Hepatocyte (in vitro differentiated cells): ENCODE measurements around the gene TAF11L3. TPM values are rescaled to one million over a fixed set of nuclear protein-coding genes. Genes with fewer than 3 reads are reported as not detected.
"Not testable (repeated sequence)": the region's sequence is repeated elsewhere in the genome, so short reads cannot be mapped to it uniquely, and the experiment has no call there.

Source experiments
- DNase-seq: peaks from one replicate; pipeline ENCODE4 v3.0.0-alpha.2; 2016; ENCODE audit warnings: low spot score
- H2AFZ ChIP-seq: fragments of 200-600 bp; sonication (generic); 2 replicates; pipeline ENCODE4 v1.6.0; 2016; ENCODE audit warnings: antibody characterized with exemption, mild to moderate bottlenecking
- H3K27ac ChIP-seq: fragments of 200-600 bp; sonication (generic); 2 replicates; pipeline ENCODE4 v1.5.1; 2016; ENCODE audit warnings: mild to moderate bottlenecking
- H3K27me3 ChIP-seq: fragments of 200-600 bp; sonication (generic); 2 replicates; pipeline ENCODE4 v1.6.1; 2016
- H3K36me3 ChIP-seq: fragments of 200-600 bp; sonication (generic); replicated peaks from 2 replicates; pipeline ENCODE4 v1.5.1; 2016; ENCODE audit warnings: low read depth; ENCODE audit not compliant: insufficient read depth
- H3K4me1 ChIP-seq: fragments of 200-600 bp; sonication (generic); 2 replicates; pipeline ENCODE4 v1.5.1; 2016; ENCODE audit warnings: mild to moderate bottlenecking, moderate library complexity; ENCODE audit not compliant: insufficient read depth
- H3K4me2 ChIP-seq: fragments of 200-600 bp; sonication (generic); 2 replicates; pipeline ENCODE4 v1.6.0; 2016
- H3K4me3 ChIP-seq: fragments of 200-600 bp; sonication (generic); 2 replicates; pipeline ENCODE4 v1.5.1; 2016; ENCODE audit warnings: mild to moderate bottlenecking
- H3K79me2 ChIP-seq: fragments of 200-600 bp; sonication (generic); 2 replicates; pipeline ENCODE4 v1.6.0; 2017; ENCODE audit warnings: mild to moderate bottlenecking
- H3K9me2 ChIP-seq: fragments of 200-600 bp; sonication (generic); replicated peaks from 2 replicates; pipeline ENCODE4 v1.6.0; 2017; ENCODE audit warnings: mild to moderate bottlenecking; ENCODE audit not compliant: insufficient read depth
- H3K9me3 ChIP-seq: fragments of 200-600 bp; sonication (generic); 2 replicates; pipeline ENCODE4 v1.5.1; 2016; ENCODE audit warnings: low read depth, mild to moderate bottlenecking
- H4K20me1 ChIP-seq: fragments of 200-600 bp; sonication (generic); 2 replicates; pipeline ENCODE4 v1.6.0; 2016; ENCODE audit warnings: mild to moderate bottlenecking; ENCODE audit not compliant: insufficient read depth, poor library complexity, severe bottlenecking
- EZH2 ChIP-seq: fragments of 200-600 bp; sonication (generic); IDR thresholded peaks from 2 replicates; pipeline ENCODE4 v1.6.1; 2016; ENCODE audit warnings: antibody characterized with exemption, mild to moderate bottlenecking, borderline replicate concordance
- EZH2phosphoT487 ChIP-seq: fragments of 200-600 bp; sonication (generic); IDR thresholded peaks from one replicate; pipeline ENCODE4 v1.6.1; 2018; ENCODE audit warnings: antibody characterized with exemption, mild to moderate bottlenecking, low read depth, moderate library complexity; ENCODE audit not compliant: unreplicated experiment, severe bottlenecking
- WGBS: methylation state at CpG from one replicate; pipeline ENCODE4 v1.1.6; 2016; ENCODE audit warnings: low lambda C conversion rate; ENCODE audit errors: missing lambda C conversion rate; 5-methylcytosine and 5-hydroxymethylcytosine counted together
- polyA plus RNA-seq: library from polyadenylated mRNA; unstranded; fragments of >200 nt; fragmentation: Nextera tagmentation; extraction: Ambion mirVana; gene quantifications from 2 replicates; pipeline ENCODE4 v1.2.1, GENCODE V29; 2016
- total RNA-seq: library from RNA; depleted of rRNA; stranded (reverse); fragments of >200 nt; gene quantifications from 2 replicates; pipeline ENCODE4 v1.2.3, GENCODE V29; 2014
- TF ChIP-seq, protein P1 (sequence below): fragments of 200-600 bp; sonication (generic); IDR thresholded peaks from 2 replicates; pipeline ENCODE4 v1.5.1; 2016; ENCODE audit warnings: antibody characterized with exemption, mild to moderate bottlenecking; ENCODE audit not compliant: poor library complexity

Gene TAF11L3
- total and polyA plus RNA-seq, 2 experiments from 2014 or later = not detected

DNA sequence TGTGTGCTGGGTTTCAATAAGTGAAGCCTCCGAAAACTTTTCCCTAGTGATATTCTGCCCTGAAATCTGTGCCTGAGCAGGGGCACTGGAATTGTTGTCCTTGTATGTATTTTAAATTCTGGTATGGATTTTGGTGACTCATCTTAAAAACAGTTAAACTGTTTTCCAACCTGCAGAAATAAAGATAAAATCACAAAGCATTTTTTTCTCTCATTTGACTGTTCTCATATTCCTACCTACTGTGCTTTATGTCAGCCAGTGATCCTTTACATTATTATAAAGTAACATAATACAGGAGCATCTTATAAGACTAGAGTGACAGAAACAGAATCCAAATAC is 31.0 kb upstream of the TAF11L3 start:
- Histone ChIP-seq H3K4me2 (no peak overlapping the region), H3K4me3 (no peak overlapping the region), H3K27ac (no peak overlapping the region), H3K9me3 (no peaks in the 10 kb centered on the region), H3K9me2 (no peaks in the 10 kb centered on the region), H2AFZ (no peak overlapping the region), H3K4me1 (no peaks in the 10 kb centered on the region), H3K79me2 (no peaks in the 10 kb centered on the region), H3K27me3 (no peaks in the 10 kb centered on the region), H4K20me1 (no peaks in the 10 kb centered on the region), H3K36me3 (no peaks in the 10 kb centered on the region)
- TF ChIP-seq EZH2phosphoT487 (no peak), EZH2 (no peak)
- TF ChIP-seq, protein P1, sequence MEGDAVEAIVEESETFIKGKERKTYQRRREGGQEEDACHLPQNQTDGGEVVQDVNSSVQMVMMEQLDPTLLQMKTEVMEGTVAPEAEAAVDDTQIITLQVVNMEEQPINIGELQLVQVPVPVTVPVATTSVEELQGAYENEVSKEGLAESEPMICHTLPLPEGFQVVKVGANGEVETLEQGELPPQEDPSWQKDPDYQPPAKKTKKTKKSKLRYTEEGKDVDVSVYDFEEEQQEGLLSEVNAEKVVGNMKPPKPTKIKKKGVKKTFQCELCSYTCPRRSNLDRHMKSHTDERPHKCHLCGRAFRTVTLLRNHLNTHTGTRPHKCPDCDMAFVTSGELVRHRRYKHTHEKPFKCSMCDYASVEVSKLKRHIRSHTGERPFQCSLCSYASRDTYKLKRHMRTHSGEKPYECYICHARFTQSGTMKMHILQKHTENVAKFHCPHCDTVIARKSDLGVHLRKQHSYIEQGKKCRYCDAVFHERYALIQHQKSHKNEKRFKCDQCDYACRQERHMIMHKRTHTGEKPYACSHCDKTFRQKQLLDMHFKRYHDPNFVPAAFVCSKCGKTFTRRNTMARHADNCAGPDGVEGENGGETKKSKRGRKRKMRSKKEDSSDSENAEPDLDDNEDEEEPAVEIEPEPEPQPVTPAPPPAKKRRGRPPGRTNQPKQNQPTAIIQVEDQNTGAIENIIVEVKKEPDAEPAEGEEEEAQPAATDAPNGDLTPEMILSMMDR = no peak
- 94% methylated on average over 1 of the region's 1 CpG for WGBS
- DNase-seq = no peak

DNA sequence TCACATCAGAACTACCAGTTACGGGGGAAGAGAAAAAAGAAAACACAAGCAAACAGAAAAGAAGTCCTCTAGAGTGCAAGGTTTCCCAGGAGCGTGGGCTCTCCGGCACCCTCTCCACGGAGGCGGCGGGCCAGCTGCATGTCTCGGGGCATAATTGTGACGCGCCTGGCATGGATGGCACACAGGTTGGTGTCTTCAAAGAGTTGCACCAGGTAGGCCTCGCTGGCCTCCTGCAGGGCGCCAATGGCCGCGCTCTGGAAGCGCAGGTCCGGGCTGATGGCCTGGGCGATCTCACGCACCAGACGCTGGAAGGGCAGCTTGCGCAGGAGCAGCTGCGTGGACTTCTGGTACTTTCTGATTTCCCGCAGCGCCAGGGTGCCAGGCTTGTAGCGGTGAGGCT is 26.9 kb upstream of the TAF11L3 start:
- not testable (repeated sequence) for H3K9me3 ChIP-seq, H3K79me2 ChIP-seq, H3K4me2 ChIP-seq, H4K20me1 ChIP-seq, H3K4me3 ChIP-seq, H3K9me2 ChIP-seq, H2AFZ ChIP-seq, DNase-seq, H3K27me3 ChIP-seq, H3K36me3 ChIP-seq, H3K27ac ChIP-seq, H3K4me1 ChIP-seq
- 96% methylated on average over 23 of the region's 23 CpGs for WGBS

DNA sequence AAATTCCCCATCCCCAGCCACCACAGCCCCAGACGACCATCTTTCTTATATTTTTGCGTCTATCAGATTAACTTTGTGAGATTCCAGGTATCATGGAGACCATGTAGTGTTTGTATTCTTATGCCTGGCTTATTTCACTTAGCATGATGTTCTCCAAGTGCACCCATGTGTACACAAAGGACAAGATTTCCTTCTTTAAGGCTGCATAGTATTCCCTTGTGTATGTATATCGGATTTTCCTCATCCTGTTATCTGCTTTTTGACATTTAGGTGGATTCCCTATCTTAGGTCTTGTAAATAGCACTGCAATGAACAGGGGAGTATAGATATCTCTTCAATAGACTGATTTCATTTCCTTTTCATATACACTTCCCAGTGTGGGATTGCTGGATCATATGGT is 25.4 kb upstream of the TAF11L3 start:
- Histone ChIP-seq H2AFZ (no peak overlapping the region), H3K4me2 (no peak overlapping the region), H3K36me3 (no peaks in the 10 kb centered on the region), H3K4me3 (no peak overlapping the region), H3K4me1 (no peaks in the 10 kb centered on the region), H3K79me2 (no peaks in the 10 kb centered on the region), H3K9me2 (no peaks in the 10 kb centered on the region), H3K9me3 (no peaks in the 10 kb centered on the region), H3K27ac (no peak overlapping the region), H4K20me1 (no peaks in the 10 kb centered on the region), H3K27me3 (no peaks in the 10 kb centered on the region)
- 93% methylated on average over 3 of the region's 3 CpGs for WGBS
- no peak for DNase-seq
- TF ChIP-seq, protein P1 = no peak
- TF ChIP-seq EZH2phosphoT487 (no peak), EZH2 (no peak)

DNA sequence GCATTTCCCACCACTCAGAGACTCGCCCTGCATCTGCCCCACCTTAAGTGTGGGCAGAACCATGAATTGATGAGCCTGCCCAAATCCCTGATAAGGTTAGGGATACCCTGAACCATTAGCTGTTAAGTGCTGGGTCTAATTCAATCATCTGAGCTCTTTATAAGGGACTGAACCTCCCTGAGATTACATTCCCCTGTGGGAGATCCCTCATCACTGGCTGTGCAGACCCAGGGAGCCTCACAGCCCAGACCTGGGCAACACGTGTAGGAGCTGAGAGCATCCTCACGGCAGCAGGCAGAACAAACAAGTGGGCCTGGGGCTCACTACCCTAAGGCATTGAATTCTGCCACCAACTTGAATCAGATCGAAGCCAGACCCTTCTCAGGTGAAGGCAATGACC is 20.7 kb upstream of the TAF11L3 start:
- DNase-seq = no peak
- no peaks in the 10 kb centered on the region for H3K79me2 ChIP-seq
- H3K27ac ChIP-seq = no peak overlapping the region
- no peaks in the 10 kb centered on the region for H3K9me2 ChIP-seq
- no peaks in the 10 kb centered on the region for H3K36me3 ChIP-seq
- no peak overlapping the region for H3K4me3 ChIP-seq
- TF ChIP-seq EZH2 = no peak
- no peak for TF ChIP-seq EZH2phosphoT487
- TF ChIP-seq, protein P1 = no peak
- no peaks in the 10 kb centered on the region for H3K9me3 ChIP-seq
- no peaks in the 10 kb centered on the region for H4K20me1 ChIP-seq
- 79% methylated on average over 4 of the region's 4 CpGs for WGBS
- no peaks in the 10 kb centered on the region for H3K4me1 ChIP-seq
- no peak overlapping the region for H3K4me2 ChIP-seq
- no peak overlapping the region for H2AFZ ChIP-seq
- no peaks in the 10 kb centered on the region for H3K27me3 ChIP-seq

DNA sequence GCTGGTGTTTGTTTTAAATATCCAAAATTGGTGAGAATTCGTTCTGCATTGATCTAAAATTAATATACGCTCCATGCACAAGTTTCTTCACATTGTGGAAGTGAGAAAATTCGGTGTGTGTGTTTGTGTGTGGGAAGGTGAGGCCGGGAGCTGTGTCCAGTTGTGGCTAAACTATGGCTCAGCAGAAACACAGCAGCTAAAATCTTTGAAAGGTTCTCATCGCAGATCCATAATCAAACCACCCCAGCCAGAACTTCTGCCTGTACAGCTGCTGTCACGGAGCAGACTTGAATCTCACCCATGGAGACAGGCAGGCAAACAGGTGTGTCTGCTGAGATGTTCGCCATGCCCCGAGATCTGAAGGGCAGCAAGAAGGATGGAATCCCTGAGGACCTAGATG is 20.2 kb upstream of the TAF11L3 start, which contains the start of gene TAF11L2:
TAF11L2 (plus strand) TSS at position 301 of the 400 bp plus-strand sequence.
- not testable (repeated sequence) for H3K4me3 ChIP-seq, H3K4me2 ChIP-seq

More for the DNA sequence above, 20.2 kb upstream of the TAF11L3 start, which contains the start of gene TAF11L2:
- H3K27me3 ChIP-seq, H2AFZ ChIP-seq, H3K79me2 ChIP-seq, H4K20me1 ChIP-seq, H3K4me1 ChIP-seq, H3K9me2 ChIP-seq, H3K36me3 ChIP-seq, H3K9me3 ChIP-seq, DNase-seq, H3K27ac ChIP-seq: not testable (repeated sequence)
- WGBS = 97% methylated on average over 8 of the region's 8 CpGs
